ENCODE results near the gene NUDT17. TPM values are rescaled to one million over a fixed set of nuclear protein-coding genes. Genes with fewer than 3 reads are reported as not detected.

The NUDT17 gene
- total and polyA plus RNA-seq, 8 donors, result 2.7 to 12.7 (median 10.0) TPM

DNA sequence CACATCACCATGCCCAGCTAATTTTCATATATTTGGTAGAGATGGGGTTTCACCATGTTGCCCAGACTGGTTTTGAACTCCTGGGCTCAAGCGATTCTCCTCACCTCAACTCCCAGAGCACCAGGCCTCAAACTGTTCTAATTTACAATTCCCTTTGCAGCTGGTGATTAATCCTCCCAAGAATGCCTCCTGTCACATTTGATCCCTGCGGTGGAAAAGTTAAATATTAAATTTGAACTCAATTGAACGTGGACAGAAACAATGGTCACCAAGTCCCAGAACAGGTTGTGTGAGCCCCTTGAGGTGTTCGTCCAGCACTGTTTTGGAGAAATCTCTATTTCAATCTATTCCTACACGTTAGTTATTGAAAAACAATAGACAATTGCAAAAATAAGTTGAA is 42.2 kb downstream of the NUDT17 start:
- H3K27me3 ChIP-seq, result peaks cover 0 to 16% of the 10 kb centered on the region in 2 donors
- no peaks in the 10 kb centered on the region for H3K9me3 ChIP-seq
- no peak for DNase-seq
- no peak overlapping the region for H3K4me3 ChIP-seq
- H3K36me3 ChIP-seq, result no peaks in the 10 kb centered on the region
- no peak for ATAC-seq
- H3K4me1 ChIP-seq, result peaks cover 24 to 40% of the 10 kb centered on the region in 2 donors
- TF ChIP-seq, protein P1, sequence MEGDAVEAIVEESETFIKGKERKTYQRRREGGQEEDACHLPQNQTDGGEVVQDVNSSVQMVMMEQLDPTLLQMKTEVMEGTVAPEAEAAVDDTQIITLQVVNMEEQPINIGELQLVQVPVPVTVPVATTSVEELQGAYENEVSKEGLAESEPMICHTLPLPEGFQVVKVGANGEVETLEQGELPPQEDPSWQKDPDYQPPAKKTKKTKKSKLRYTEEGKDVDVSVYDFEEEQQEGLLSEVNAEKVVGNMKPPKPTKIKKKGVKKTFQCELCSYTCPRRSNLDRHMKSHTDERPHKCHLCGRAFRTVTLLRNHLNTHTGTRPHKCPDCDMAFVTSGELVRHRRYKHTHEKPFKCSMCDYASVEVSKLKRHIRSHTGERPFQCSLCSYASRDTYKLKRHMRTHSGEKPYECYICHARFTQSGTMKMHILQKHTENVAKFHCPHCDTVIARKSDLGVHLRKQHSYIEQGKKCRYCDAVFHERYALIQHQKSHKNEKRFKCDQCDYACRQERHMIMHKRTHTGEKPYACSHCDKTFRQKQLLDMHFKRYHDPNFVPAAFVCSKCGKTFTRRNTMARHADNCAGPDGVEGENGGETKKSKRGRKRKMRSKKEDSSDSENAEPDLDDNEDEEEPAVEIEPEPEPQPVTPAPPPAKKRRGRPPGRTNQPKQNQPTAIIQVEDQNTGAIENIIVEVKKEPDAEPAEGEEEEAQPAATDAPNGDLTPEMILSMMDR (IDR thresholded peaks at IDR 0.05), result no peak
- H3K27ac ChIP-seq, result no peak overlapping the region
- intact Hi-C loops (cut with DNase I), result no loop called here

DNA sequence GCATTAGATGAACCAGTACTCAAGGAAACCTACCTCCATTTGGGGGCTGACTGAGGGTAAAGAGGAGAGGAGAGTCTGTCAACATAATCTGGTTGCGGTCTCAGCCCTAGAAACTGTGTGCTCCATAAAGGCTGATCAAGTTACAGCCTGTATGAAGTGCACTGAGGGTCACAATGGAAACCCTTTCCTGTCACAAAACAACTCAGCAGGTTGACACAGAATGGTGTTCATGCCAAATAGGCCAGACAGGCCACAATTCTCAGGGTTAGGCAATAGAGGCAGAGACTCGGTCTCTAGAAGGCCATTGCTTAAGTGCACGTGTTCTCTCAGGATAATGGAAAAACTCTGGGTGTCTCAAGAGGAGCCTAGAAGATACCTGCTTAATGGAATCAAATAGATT is 44.3 kb downstream of the NUDT17 start:
- Histone ChIP-seq H3K4me3 (no peak overlapping the region), H3K36me3 (no peaks in the 10 kb centered on the region), H3K27me3 (peaks cover 0 to 7% of the 10 kb centered on the region in 2 donors), H3K27ac (peak overlapping the region in 1 of 2 donors; percentile 51), H3K9me3 (no peaks in the 10 kb centered on the region), H3K4me1 (peaks cover 28 to 50% of the 10 kb centered on the region in 2 donors)
- DNase-seq (no peak), ATAC-seq (no peak)
- intact Hi-C loops (cut with DNase I), result no loop called here
- TF ChIP-seq, protein P1 (IDR thresholded peaks at IDR 0.05), result no peak

DNA sequence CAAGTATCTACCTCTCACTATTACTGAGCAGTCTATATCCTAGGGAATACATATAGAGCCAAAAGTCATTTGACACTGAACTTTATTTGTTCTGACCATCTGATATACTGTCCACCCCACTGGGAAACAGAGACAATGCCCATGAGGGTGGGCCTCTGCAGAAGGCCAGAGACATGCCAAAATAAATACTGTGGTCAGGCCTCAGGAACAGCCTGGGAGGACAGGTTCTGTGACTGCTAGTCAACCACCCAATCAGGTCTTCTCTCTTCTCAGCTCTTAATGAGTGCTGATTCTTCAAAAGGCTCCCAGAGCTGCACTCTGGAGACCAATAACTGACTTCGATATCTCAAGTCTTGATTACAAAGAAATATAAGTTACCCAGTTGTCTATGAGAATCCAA is 45.7 kb downstream of the NUDT17 start:
- H3K9me3 ChIP-seq, result no peaks in the 10 kb centered on the region
- no peak overlapping the region for H3K4me3 ChIP-seq
- DNase-seq (peak in 2 of 4 donors; percentile 51 to 56), ATAC-seq (peak; percentile 67)
- no peaks in the 10 kb centered on the region for H3K36me3 ChIP-seq
- H3K4me1 ChIP-seq, result peaks cover 28 to 38% of the 10 kb centered on the region in 2 donors
- no peaks in the 10 kb centered on the region for H3K27me3 ChIP-seq
- H3K27ac ChIP-seq, result peak overlapping the region; percentile 86 to 93
- intact Hi-C loops (cut with DNase I), result no loop called here
- TF ChIP-seq, protein P1 (IDR thresholded peaks at IDR 0.05), result no peak

DNA sequence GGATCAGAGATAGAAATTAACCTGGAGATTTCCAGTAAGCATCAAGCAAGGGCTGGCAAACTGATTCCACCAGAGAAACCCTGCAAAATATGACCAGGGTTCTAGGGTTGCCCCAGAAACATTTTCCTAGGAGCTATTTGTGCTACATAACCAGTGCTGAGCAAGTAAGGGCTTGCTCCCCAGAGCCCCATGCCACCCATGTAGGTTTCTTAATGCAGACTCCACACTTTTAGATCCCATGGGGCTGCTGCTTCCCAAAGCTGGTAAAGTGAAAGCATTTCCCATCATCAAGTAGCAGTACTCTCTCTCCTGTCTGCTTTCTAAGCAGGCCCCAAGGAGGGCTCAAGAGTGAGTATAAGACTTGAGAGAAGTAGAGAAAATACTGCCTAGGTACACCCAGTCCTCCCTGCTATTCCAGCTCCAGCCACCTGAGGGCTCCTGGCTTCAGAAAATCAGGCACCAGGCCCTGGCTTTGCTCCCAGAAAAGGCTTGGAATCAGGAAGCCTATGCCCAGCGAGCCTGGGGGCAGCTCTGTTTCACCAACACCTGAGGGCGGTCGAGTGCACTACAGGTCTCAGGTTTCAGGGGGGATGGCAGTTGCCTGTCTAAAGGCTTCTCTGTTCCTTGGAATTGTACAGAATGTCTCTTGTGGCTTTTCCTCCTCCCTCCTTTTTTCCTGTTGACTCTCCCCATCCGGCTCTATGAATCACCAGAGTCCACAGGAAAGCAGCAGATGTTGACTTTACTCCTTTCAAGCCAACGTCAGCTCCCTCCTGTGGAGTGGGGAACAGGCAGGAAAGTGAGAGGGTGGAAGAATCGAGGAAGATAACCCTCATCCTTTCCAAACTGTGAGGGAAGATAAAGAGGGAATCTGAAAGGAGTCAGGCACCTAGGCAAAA is 46.4 kb downstream of the NUDT17 start:
- Histone ChIP-seq H3K36me3 (no peaks in the 10 kb centered on the region), H3K4me1 (peaks cover 25 to 38% of the 10 kb centered on the region in 2 donors), H3K27me3 (no peaks in the 10 kb centered on the region), H3K27ac (peak overlapping the region; percentile 86 to 93), H3K9me3 (no peaks in the 10 kb centered on the region), H3K4me3 (no peak overlapping the region)
- DNase-seq, result peak; percentile 88 to 96 (median 92)
- TF ChIP-seq, protein P1 (IDR thresholded peaks at IDR 0.05), result peak; percentile 80 to 96
- intact Hi-C loops (cut with DNase I), result no loop called here
- peak; percentile 96 for ATAC-seq

DNA sequence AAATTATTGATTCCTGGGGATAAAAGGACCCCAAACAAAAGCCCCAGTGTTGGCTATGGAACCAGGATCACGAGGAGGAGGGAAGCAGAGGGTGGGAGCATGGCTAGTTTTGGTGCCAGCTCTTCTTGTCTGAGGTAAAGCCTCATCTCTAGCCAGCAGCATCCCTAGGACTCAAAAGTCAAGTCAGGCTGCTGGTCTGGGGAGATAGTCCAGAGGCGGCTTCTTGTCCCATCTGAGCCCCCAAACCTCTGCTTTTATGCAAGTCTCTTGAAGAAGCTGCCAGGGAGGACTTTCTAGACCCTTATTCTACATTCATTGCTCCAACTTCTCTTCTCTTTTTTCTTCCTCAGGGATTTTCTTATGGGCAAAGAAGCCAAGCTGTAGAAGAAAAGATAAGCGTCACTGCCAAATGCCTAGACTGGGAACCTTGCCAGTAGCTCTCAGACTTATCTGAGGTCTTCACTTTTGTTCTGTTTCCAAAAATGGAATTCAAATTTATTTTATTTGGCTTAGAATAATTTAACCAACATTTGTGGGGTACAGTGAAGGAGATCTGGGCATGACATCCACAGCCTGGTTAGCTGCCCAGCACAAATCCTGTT is 47.2 kb downstream of the NUDT17 start:
- TF ChIP-seq, protein P1 (IDR thresholded peaks at IDR 0.05), result no peak
- no peak overlapping the region for H3K4me3 ChIP-seq
- H3K27ac ChIP-seq, result peak overlapping the region; percentile 86 to 93
- no peaks in the 10 kb centered on the region for H3K9me3 ChIP-seq
- no peaks in the 10 kb centered on the region for H3K36me3 ChIP-seq
- peaks cover 25 to 36% of the 10 kb centered on the region in 2 donors for H3K4me1 ChIP-seq
- intact Hi-C loops (cut with DNase I), result no loop called here
- H3K27me3 ChIP-seq, result no peaks in the 10 kb centered on the region
- DNase-seq, result no peak
- no peak for ATAC-seq

Data from left lung (tissue), 10 donors.